ENCODE results near the gene CARNS1. TPM values are rescaled to one million over a fixed set of nuclear protein-coding genes. Genes with fewer than 3 reads are reported as not detected.

CARNS1 gene
- total RNA-seq, 1 experiment from 2014 or later, result not detected

- H3K4me1 Mint-ChIP-seq (ENCODE audit: low read depth, unreplicated experiment), result no peaks in the 10 kb centered on the region
- H3K4me3 Mint-ChIP-seq (ENCODE audit: low read depth, unreplicated experiment), result no peak overlapping the region
- H3K27me3 Mint-ChIP-seq (ENCODE audit: unreplicated experiment), result no peaks in the 10 kb centered on the region
- H3K36me3 Mint-ChIP-seq (ENCODE audit: insufficient read depth, unreplicated experiment), result peaks cover 20% of the 10 kb centered on the region
- CTCF ChIA-PET, result no interaction called here
- no peak for DNase-seq
- no peak overlapping the region for H3K27ac Mint-ChIP-seq (ENCODE audit: unreplicated experiment)
- no peaks in the 10 kb centered on the region for H3K9me3 Mint-ChIP-seq (ENCODE audit: low read depth, unreplicated experiment)
- TF ChIP-seq, protein P1, sequence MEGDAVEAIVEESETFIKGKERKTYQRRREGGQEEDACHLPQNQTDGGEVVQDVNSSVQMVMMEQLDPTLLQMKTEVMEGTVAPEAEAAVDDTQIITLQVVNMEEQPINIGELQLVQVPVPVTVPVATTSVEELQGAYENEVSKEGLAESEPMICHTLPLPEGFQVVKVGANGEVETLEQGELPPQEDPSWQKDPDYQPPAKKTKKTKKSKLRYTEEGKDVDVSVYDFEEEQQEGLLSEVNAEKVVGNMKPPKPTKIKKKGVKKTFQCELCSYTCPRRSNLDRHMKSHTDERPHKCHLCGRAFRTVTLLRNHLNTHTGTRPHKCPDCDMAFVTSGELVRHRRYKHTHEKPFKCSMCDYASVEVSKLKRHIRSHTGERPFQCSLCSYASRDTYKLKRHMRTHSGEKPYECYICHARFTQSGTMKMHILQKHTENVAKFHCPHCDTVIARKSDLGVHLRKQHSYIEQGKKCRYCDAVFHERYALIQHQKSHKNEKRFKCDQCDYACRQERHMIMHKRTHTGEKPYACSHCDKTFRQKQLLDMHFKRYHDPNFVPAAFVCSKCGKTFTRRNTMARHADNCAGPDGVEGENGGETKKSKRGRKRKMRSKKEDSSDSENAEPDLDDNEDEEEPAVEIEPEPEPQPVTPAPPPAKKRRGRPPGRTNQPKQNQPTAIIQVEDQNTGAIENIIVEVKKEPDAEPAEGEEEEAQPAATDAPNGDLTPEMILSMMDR (IDR thresholded peaks at IDR 0.05; ENCODE audit: unreplicated experiment), result no peak
- BruUV-seq (replicated peaks), result no TSS peak
- intact Hi-C loops (cut with micrococcal nuclease; ENCODE audit: unreplicated experiment), result no loop called here
Measured at GRCh38 chr11:67404515-67405195, 10.8 kb upstream of the CARNS1 start.

GRCh38 chr11:67405196-67405567 is 10.3 kb upstream of the CARNS1 start:
- CTCF ChIA-PET, result no interaction called here
- H3K36me3 Mint-ChIP-seq (ENCODE audit: insufficient read depth, unreplicated experiment), result peaks cover 19% of the 10 kb centered on the region
- BruUV-seq (replicated peaks), result no TSS peak

GRCh38 chr11:67405688-67406339 is 9.7 kb upstream of the CARNS1 start:
- H3K4me1 Mint-ChIP-seq (ENCODE audit: low read depth, unreplicated experiment), result no peaks in the 10 kb centered on the region
- no peak for DNase-seq
- TF ChIP-seq, protein P1 (IDR thresholded peaks at IDR 0.05; ENCODE audit: unreplicated experiment), result no peak
- no peak overlapping the region for H3K4me3 Mint-ChIP-seq (ENCODE audit: low read depth, unreplicated experiment)
- CTCF ChIA-PET, result no interaction called here
- H3K9me3 Mint-ChIP-seq (ENCODE audit: low read depth, unreplicated experiment), result no peaks in the 10 kb centered on the region
- H3K27ac Mint-ChIP-seq (ENCODE audit: unreplicated experiment), result no peak overlapping the region
- peaks cover 7% of the 10 kb centered on the region for H3K27me3 Mint-ChIP-seq (ENCODE audit: unreplicated experiment)
- H3K36me3 Mint-ChIP-seq (ENCODE audit: insufficient read depth, unreplicated experiment), result peaks cover 13% of the 10 kb centered on the region
- BruUV-seq (replicated peaks), result no TSS peak
- intact Hi-C loops (cut with micrococcal nuclease; ENCODE audit: unreplicated experiment), result no loop called here

More at GRCh38 chr11:67405196-67405567, 10.3 kb upstream of the CARNS1 start:
- H3K27me3 Mint-ChIP-seq (ENCODE audit: unreplicated experiment), result peaks cover under 1% of the 10 kb centered on the region
- H3K9me3 Mint-ChIP-seq (ENCODE audit: low read depth, unreplicated experiment), result no peaks in the 10 kb centered on the region
- DNase-seq, result no peak
- no peak overlapping the region for H3K27ac Mint-ChIP-seq (ENCODE audit: unreplicated experiment)
- no peaks in the 10 kb centered on the region for H3K4me1 Mint-ChIP-seq (ENCODE audit: low read depth, unreplicated experiment)
- intact Hi-C loops (cut with micrococcal nuclease; ENCODE audit: unreplicated experiment), result no loop called here
- TF ChIP-seq, protein P1 (IDR thresholded peaks at IDR 0.05; ENCODE audit: unreplicated experiment), result no peak
- no peak overlapping the region for H3K4me3 Mint-ChIP-seq (ENCODE audit: low read depth, unreplicated experiment)

DNA sequence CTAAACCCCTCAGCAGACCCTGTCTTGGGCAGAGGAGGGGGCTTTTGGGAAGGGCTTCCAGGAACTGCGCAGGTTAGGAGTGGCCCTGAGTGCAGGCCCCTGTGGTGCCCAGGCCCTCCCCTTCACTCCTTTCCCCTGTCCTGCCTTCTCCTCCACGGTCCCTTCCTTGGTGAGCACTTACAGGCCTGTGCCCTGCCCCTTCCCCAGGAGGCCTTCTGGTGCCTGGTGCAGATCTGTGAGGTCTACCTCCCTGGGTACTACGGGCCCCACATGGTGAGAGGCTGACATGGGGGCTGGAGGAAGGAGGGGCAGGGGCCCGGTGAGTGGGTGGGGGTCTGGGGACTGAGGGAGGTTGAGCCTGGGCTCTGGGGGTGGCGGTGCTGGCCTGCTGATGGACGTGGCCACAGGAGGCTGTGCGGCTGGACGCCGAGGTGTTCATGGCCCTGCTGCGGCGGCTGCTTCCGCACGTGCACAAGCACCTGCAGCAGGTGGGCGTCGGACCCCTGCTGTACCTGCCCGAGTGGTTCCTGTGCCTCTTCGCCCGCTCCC is 9.0 kb upstream of the CARNS1 start:
- TF ChIP-seq, protein P1 (IDR thresholded peaks at IDR 0.05; ENCODE audit: unreplicated experiment), result no peak
- Mint-ChIP-seq H3K27me3 (ENCODE audit: unreplicated experiment) (peaks cover 14% of the 10 kb centered on the region), H3K4me1 (ENCODE audit: low read depth, unreplicated experiment) (no peaks in the 10 kb centered on the region), H3K4me3 (ENCODE audit: low read depth, unreplicated experiment) (no peak overlapping the region), H3K27ac (ENCODE audit: unreplicated experiment) (no peak overlapping the region), H3K36me3 (ENCODE audit: insufficient read depth, unreplicated experiment) (peaks cover 10% of the 10 kb centered on the region), H3K9me3 (ENCODE audit: low read depth, unreplicated experiment) (no peaks in the 10 kb centered on the region)
- intact Hi-C loops (cut with micrococcal nuclease; ENCODE audit: unreplicated experiment), result no loop called here
- no peak for DNase-seq
- BruUV-seq (replicated peaks), result no TSS peak
- CTCF ChIA-PET, result no interaction called here

All from Calu3 (cell line).